ENCODE data around the gene SDHAF4. TPM values are rescaled to one million over a fixed set of nuclear protein-coding genes. Genes with fewer than 3 reads are reported as not detected.
"Not testable (repeated sequence)": the region's sequence is repeated elsewhere in the genome, so short reads cannot be mapped to it uniquely, and the experiment has no call there.

The SDHAF4 gene
- total RNA-seq, 4 donors from 2014 or later: 2.6 to 10.0 (median 6.2) TPM

- DNase-seq: no peak
- no peak for ATAC-seq
- peak overlapping the region; percentile 70 to 79 (median 76) for H3K27ac ChIP-seq
- no peak overlapping the region for H3K4me3 ChIP-seq
- no peaks in the 10 kb centered on the region for H3K27me3 ChIP-seq
- no peak for TF ChIP-seq POLR2A (IDR thresholded peaks at IDR 0.05)
- no peak for TF ChIP-seq CTCF (IDR thresholded peaks at IDR 0.05 in 4 of 5, conservative IDR thresholded peaks at IDR 0.05 in 1 of 5)
- intact Hi-C loops (cut with DNase I; ENCODE audit: low total_unique reads): loop anchor here (5.0 kb wide), 1 partner anchor 116 kb away; the partner anchor contains the start of gene SMAP1
- H3K9me3 ChIP-seq: no peaks in the 10 kb centered on the region
- peaks cover 0 to 24% of the 10 kb centered on the region in 2 donors for H3K4me1 ChIP-seq
- H3K36me3 ChIP-seq: no peaks in the 10 kb centered on the region
- in situ Hi-C loops (cut with MboI; ENCODE audit: low sequenced_read_pairs in 4 of 4): loop anchor here (5.0 to 25.0 kb wide), 5 partner anchors 123 to 861 kb away; partner anchors contain the start of gene LMBRD1 (in 1 of the 4)
Measured at GRCh38 chr6:70551566-70551965, 15.2 kb upstream of the SDHAF4 start.

- not testable (repeated sequence) for H3K36me3 ChIP-seq, H3K9me3 ChIP-seq, H3K27me3 ChIP-seq
- Histone ChIP-seq H3K4me1 (peaks cover 0 to 23% of the 10 kb centered on the region in 2 donors), H3K27ac (peak overlapping the region; percentile 70 to 79 (median 76)), H3K4me3 (peak overlapping the region; percentile 7 to 46 (median 25))
- peak; percentile 69 to 89 for DNase-seq
- in situ Hi-C loops (cut with MboI; ENCODE audit: low sequenced_read_pairs in 4 of 4): loop anchor here (5.0 to 25.0 kb wide), 5 partner anchors 122 to 860 kb away; partner anchors contain the start of gene LMBRD1 (in 1 of the 4)
- ATAC-seq: peak; percentile 98 to 99
- intact Hi-C loops (cut with DNase I; ENCODE audit: low total_unique reads): loop anchor here (2.0 to 5.0 kb wide), 2 partner anchors 14 to 115 kb away; partner anchors contain the start of genes SDHAF4 and SMAP1
Measured at GRCh38 chr6:70552286-70552940, 14.3 kb upstream of the SDHAF4 start.

GRCh38 chr6:70552974-70553373, 13.8 kb upstream of the SDHAF4 start:
- in situ Hi-C loops (cut with MboI; ENCODE audit: low sequenced_read_pairs in 4 of 4): loop anchor here (5.0 to 25.0 kb wide), 5 partner anchors 122 to 859 kb away; partner anchors contain the start of gene LMBRD1 (in 1 of the 4)
- no peak for TF ChIP-seq POLR2A (IDR thresholded peaks at IDR 0.05)
- TF ChIP-seq CTCF (IDR thresholded peaks at IDR 0.05 in 4 of 5, conservative IDR thresholded peaks at IDR 0.05 in 1 of 5): no peak
- peak overlapping the region; percentile 70 to 79 (median 76) for H3K27ac ChIP-seq

GRCh38 chr6:70557998-70558397, 8.7 kb upstream of the SDHAF4 start:
- intact Hi-C loops (cut with DNase I; ENCODE audit: low total_unique reads): no loop called here
- peaks cover 0 to 4% of the 10 kb centered on the region in 2 donors for H3K4me1 ChIP-seq
- DNase-seq (no peak), ATAC-seq (no peak)
- no peaks in the 10 kb centered on the region for H3K36me3 ChIP-seq
- in situ Hi-C loops (cut with MboI; ENCODE audit: low sequenced_read_pairs in 4 of 4): loop anchor here in 2 of 4 donors (10.0 to 25.0 kb wide), 4 partner anchors 117 to 854 kb away; partner anchors contain the start of gene LMBRD1 (in 1 of the 2)
- H3K27ac ChIP-seq: no peak overlapping the region
- no peak for TF ChIP-seq POLR2A (IDR thresholded peaks at IDR 0.05)
- TF ChIP-seq CTCF (IDR thresholded peaks at IDR 0.05 in 4 of 5, conservative IDR thresholded peaks at IDR 0.05 in 1 of 5): no peak
- no peaks in the 10 kb centered on the region for H3K9me3 ChIP-seq
- no peaks in the 10 kb centered on the region for H3K27me3 ChIP-seq
- H3K4me3 ChIP-seq: no peak overlapping the region

More at GRCh38 chr6:70552974-70553373, 13.8 kb upstream of the SDHAF4 start:
- intact Hi-C loops (cut with DNase I; ENCODE audit: low total_unique reads): loop anchor here (2.0 to 5.0 kb wide), 2 partner anchors 14 to 114 kb away; partner anchors contain the start of genes SDHAF4 and SMAP1
- H3K27me3 ChIP-seq: no peaks in the 10 kb centered on the region
- H3K9me3 ChIP-seq: no peaks in the 10 kb centered on the region
- no peak for DNase-seq
- peak overlapping the region in 2 of 4 donors; percentile 29 to 46 for H3K4me3 ChIP-seq
- H3K36me3 ChIP-seq: no peaks in the 10 kb centered on the region
- peaks cover 0 to 17% of the 10 kb centered on the region in 2 donors for H3K4me1 ChIP-seq
- peak; percentile 31 to 54 for ATAC-seq

- intact Hi-C loops (cut with DNase I; ENCODE audit: low total_unique reads); DNase-seq; H3K4me3 ChIP-seq; H3K36me3 ChIP-seq; H3K27me3 ChIP-seq; ATAC-seq; H3K4me1 ChIP-seq; H3K27ac ChIP-seq; H3K9me3 ChIP-seq: not testable (repeated sequence)
- in situ Hi-C loops (cut with MboI; ENCODE audit: low sequenced_read_pairs in 4 of 4): loop anchor here in 1 of 4 donors (25.0 kb wide), 2 partner anchors 775 to 850 kb away; partner anchors contain the start of gene LMBRD1
Measured at GRCh38 chr6:70562401-70562800, 4.3 kb upstream of the SDHAF4 start.
